Gastroesophageal sphincter (tissue), 3 donors: ENCODE results near the gene CCDC171.

Experiments used
- EP300 ChIP-seq: sonication (generic); formaldehyde crosslinking; IDR thresholded peaks from one replicate; pipeline ENCODE4 v1.6.1; 2017; ENCODE audit warnings: antibody characterized with exemption, mild to moderate bottlenecking
- POLR2A ChIP-seq, 2 donors: fragments of 450-650 bp; IDR thresholded peaks; one replicate each; pipeline ENCODE4 v1.6.1; 2017; ENCODE audit warnings: antibody characterized with exemption in 2 of 2, mild to moderate bottlenecking in 2 of 2, moderate library complexity in 1 of 2
- TF ChIP-seq, protein P1 (sequence below), 4 experiments: fragments of 200-600 bp in 2 of 4; fragments of 450-650 bp in 2 of 4; sonication (generic) in 1 of 4; IDR thresholded peaks; one replicate each; pipeline ENCODE4 v1.5.1; 2017 to 2019; ENCODE audit warnings: antibody characterized with exemption in 4 of 4, mild to moderate bottlenecking in 2 of 4, moderate library complexity in 2 of 4

DNA sequence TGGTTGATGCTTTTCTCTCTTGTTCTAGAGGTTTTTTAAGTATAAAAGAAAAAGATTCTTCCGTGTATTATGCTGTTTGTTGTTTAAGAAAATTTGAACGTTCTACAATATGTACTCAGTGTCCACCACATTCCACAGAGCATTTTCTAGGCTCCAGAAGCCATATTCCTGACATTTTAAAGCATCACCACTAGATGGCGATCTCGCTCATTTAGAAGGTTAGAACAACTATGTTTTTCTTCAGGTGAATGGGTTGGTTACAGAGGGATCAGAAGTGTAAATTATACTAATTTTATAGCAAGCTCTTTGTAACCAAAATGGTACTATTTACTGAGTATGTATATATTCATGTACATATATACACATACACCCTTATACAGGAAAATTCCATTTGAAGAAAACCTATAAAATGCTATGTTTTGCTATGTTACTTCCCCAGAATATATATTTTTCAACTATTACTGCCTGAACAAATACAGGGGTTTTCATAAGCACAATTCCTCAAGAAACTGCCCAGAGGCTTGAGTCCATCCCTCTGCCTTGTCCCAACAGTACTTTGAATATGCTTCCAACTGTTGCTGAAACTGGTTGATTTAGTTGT is 284.3 kb downstream of the CCDC171 start:
- TF ChIP-seq, protein P1, sequence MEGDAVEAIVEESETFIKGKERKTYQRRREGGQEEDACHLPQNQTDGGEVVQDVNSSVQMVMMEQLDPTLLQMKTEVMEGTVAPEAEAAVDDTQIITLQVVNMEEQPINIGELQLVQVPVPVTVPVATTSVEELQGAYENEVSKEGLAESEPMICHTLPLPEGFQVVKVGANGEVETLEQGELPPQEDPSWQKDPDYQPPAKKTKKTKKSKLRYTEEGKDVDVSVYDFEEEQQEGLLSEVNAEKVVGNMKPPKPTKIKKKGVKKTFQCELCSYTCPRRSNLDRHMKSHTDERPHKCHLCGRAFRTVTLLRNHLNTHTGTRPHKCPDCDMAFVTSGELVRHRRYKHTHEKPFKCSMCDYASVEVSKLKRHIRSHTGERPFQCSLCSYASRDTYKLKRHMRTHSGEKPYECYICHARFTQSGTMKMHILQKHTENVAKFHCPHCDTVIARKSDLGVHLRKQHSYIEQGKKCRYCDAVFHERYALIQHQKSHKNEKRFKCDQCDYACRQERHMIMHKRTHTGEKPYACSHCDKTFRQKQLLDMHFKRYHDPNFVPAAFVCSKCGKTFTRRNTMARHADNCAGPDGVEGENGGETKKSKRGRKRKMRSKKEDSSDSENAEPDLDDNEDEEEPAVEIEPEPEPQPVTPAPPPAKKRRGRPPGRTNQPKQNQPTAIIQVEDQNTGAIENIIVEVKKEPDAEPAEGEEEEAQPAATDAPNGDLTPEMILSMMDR (IDR thresholded peaks at IDR 0.05): peak; percentile 39 to 68 (median 50)
- no peak for TF ChIP-seq POLR2A (IDR thresholded peaks at IDR 0.05)
- no peak for TF ChIP-seq EP300
